Kidney (tissue), 14 donors: ENCODE measurements around the gene SMG5. TPM values are rescaled to one million over a fixed set of nuclear protein-coding genes. Genes with fewer than 3 reads are reported as not detected.

ENCODE experiments used
- DNase-seq, 5 donors: peaks; one replicate each; pipeline ENCODE4 v3.0.0-alpha.2; 2013 to 2020
- FAIRE-seq: peaks from 2 replicates; lab custom pipeline; 2012; peaks lifted over from hg19 to GRCh38; lab: Jason Lieb, UNC
- H3K27ac ChIP-seq, 2 donors: one replicate each; pipeline ENCODE4 v1.7.0; 2013; ENCODE audit warnings: low read depth in 2 of 2, low read length in 2 of 2, inconsistent platforms in 1 of 2
- H3K27me3 ChIP-seq: one replicate; pipeline ENCODE4 v1.7.1; 2013; ENCODE audit warnings: low read length, inconsistent platforms; ENCODE audit not compliant: control insufficient read depth, insufficient read depth
- H3K36me3 ChIP-seq, 3 donors: one replicate each; pipeline versions ENCODE4 v1.7.0 to v1.7.1; 2013; ENCODE audit warnings: low read length in 3 of 3, control low read depth in 1 of 3, inconsistent platforms in 1 of 3; ENCODE audit not compliant: insufficient read depth in 3 of 3, control insufficient read depth in 2 of 3
- H3K4me1 ChIP-seq, 3 donors: one replicate each; pipeline versions ENCODE4 v1.7.0 to v1.7.1; 2013; ENCODE audit warnings: low read length in 3 of 3, inconsistent platforms in 1 of 3, low read depth in 1 of 3; ENCODE audit not compliant: control insufficient read depth in 2 of 3, insufficient read depth in 2 of 3
- H3K4me3 ChIP-seq, 3 donors: one replicate each; pipeline versions ENCODE4 v1.7.0 to v1.8.1; 2013; ENCODE audit warnings: low read length in 3 of 3, control low read depth in 1 of 3, inconsistent platforms in 1 of 3
- H3K9ac ChIP-seq, 3 donors: one replicate each; pipeline versions ENCODE4 v1.7.0 to v1.7.1; 2013; ENCODE audit warnings: low read length in 3 of 3, control low read depth in 1 of 3, inconsistent platforms in 1 of 3
- H3K9me3 ChIP-seq, 3 donors: one replicate each; pipeline versions ENCODE4 v1.7.0 to v1.7.1; 2013; ENCODE audit warnings: low read length in 3 of 3, control low read depth in 1 of 3, inconsistent platforms in 1 of 3; ENCODE audit not compliant: control insufficient read depth in 2 of 3, insufficient read depth in 1 of 3
- intact Hi-C: fragments of 100-400 bp; cut with DNase I; formaldehyde crosslinking; loops from one replicate; pipeline ENCODE4 v1.11.1; 2022
- polyA plus RNA-seq: library from polyadenylated mRNA; stranded (reverse); fragments of 350-450 nt; fragmentation: Illumina TruSeq; extraction: RNeasy Lipid Tissue Mini Kit (QIAGEN cat#74804); gene quantifications from one replicate; pipeline ENCODE4 v1.2.3, GENCODE V29; 2014; ENCODE audit warnings: low read depth, low replicate concordance; ENCODE audit not compliant: insufficient read depth
- total RNA-seq: library from RNA; stranded (reverse); fragmentation: NEBNext Ultra II Directional; extraction: Animal tissue kit (Norgen Biotek cat#: 25700); gene quantifications from one replicate; pipeline ENCODE4 v1.2.1, GENCODE V29; 2021
- TF ChIP-seq, protein P1 (sequence below): IDR thresholded peaks from 3 replicates; pipeline ENCODE4 v1.5.1; 2012; ENCODE audit warnings: mild to moderate bottlenecking, moderate library complexity, borderline replicate concordance; ENCODE audit not compliant: insufficient read depth; ENCODE audit errors: extremely low read depth
- donor health status: control.
- donor health status: control.
- donor health status: control.
- donor health status: control.
- donor health status: control.
- donor health status: DM: yes; HTN: yes; CAD: no.
- donor health status: Normal renal cell carcinoma (clear cell type).

Gene SMG5
- total and polyA plus RNA-seq, 2 donors from 2014 or later, result 46.1 to 69.5 TPM

- no peak overlapping the region for H3K27ac ChIP-seq
- no peak overlapping the region for H3K9ac ChIP-seq
- TF ChIP-seq, protein P1, sequence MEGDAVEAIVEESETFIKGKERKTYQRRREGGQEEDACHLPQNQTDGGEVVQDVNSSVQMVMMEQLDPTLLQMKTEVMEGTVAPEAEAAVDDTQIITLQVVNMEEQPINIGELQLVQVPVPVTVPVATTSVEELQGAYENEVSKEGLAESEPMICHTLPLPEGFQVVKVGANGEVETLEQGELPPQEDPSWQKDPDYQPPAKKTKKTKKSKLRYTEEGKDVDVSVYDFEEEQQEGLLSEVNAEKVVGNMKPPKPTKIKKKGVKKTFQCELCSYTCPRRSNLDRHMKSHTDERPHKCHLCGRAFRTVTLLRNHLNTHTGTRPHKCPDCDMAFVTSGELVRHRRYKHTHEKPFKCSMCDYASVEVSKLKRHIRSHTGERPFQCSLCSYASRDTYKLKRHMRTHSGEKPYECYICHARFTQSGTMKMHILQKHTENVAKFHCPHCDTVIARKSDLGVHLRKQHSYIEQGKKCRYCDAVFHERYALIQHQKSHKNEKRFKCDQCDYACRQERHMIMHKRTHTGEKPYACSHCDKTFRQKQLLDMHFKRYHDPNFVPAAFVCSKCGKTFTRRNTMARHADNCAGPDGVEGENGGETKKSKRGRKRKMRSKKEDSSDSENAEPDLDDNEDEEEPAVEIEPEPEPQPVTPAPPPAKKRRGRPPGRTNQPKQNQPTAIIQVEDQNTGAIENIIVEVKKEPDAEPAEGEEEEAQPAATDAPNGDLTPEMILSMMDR, result no peak
- no peaks in the 10 kb centered on the region for H3K9me3 ChIP-seq
- FAIRE-seq, result no peak
- H3K27me3 ChIP-seq, result no peaks in the 10 kb centered on the region
- intact Hi-C loops, result loop anchor here (5.0 kb wide), 1 partner anchor 79 kb away; no protein-coding TSS in a partner anchor
- H3K36me3 ChIP-seq, result peaks cover 3 to 25% (median 19%) of the 10 kb centered on the region in 3 donors
- H3K4me1 ChIP-seq, result peaks cover 0 to 2% (median 0%) of the 10 kb centered on the region in 3 donors
- no peak overlapping the region for H3K4me3 ChIP-seq
- DNase-seq, result no peak
These were observed 56.5 kb downstream of the SMG5 start for GRCh38 chr1:156226116-156226538.

DNA sequence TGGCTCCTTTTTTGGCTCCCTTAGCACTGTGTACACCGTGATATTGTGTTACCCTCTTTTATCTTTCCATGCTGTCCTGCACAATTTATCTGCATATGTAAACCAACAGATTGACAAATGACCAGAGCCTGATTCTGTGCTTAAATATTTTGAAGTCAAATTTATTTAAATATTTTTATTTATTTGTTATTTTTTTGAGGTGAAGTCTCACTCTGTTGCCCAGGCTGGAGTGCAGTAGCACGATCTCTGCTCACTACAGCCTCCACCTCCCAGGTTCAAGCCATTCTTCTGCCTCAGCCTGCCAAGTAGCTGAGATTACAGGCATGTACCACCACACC lies 57.0 kb downstream of the SMG5 start:
- no peaks in the 10 kb centered on the region for H3K9me3 ChIP-seq
- no peak overlapping the region for H3K9ac ChIP-seq
- peaks cover 3 to 30% (median 22%) of the 10 kb centered on the region in 3 donors for H3K36me3 ChIP-seq
- H3K4me1 ChIP-seq, result peaks cover 0 to 2% (median 0%) of the 10 kb centered on the region in 3 donors
- H3K27ac ChIP-seq, result no peak overlapping the region
- H3K4me3 ChIP-seq, result no peak overlapping the region
- intact Hi-C loops, result loop anchor here (5.0 kb wide), 1 partner anchor 78 kb away; no protein-coding TSS in a partner anchor
- DNase-seq, result no peak
- H3K27me3 ChIP-seq, result no peaks in the 10 kb centered on the region
- TF ChIP-seq, protein P1, result no peak
- FAIRE-seq, result no peak

DNA sequence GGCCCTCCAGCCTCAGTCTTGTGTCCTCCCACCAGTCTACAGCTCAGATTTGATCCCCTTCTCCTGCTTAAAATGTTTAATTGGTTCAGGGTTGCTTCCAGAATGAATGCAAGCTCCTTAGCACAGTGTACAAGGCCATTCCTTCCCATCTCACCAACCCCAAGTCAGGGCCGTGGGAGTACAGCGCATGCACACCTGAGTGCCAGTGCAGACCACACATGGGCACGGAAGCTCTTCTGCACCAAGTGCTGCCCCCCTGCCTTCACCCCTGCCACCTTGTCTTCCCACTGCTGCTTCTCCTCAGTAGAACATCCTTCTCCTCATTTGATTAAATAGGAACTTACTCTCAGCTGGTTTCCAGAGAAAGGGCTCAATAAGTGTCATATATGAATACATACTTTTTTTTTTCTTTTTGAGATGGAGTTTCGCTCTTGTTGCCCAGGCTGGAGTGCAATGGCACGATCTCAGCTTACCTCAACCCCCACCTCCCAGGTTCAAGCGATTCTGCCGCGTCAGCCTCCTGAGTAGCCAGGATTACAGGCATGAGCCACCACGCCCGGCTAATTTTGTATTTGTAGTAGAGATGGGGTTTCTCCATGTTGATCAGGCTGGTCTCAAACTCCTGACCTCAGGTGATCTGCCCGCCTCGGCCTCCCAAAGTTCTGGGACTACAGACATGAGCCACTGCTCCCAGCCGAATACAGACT lies 60.5 kb downstream of the SMG5 start:
- FAIRE-seq, result no peak
- Histone ChIP-seq H3K36me3 (peaks cover 3 to 27% (median 19%) of the 10 kb centered on the region in 3 donors), H3K9me3 (no peaks in the 10 kb centered on the region), H3K27me3 (no peaks in the 10 kb centered on the region), H3K4me3 (no peak overlapping the region), H3K4me1 (peaks cover 0 to 5% (median 2%) of the 10 kb centered on the region in 3 donors), H3K9ac (no peak overlapping the region), H3K27ac (no peak overlapping the region)
- intact Hi-C loops, result loop anchor here (5.0 kb wide), 1 partner anchor 130 kb away; no protein-coding TSS in a partner anchor
- TF ChIP-seq, protein P1, result no peak
- no peak for DNase-seq
